GM12878 (cell line): ENCODE data around the gene TTC5. TPM values are rescaled to one million over a fixed set of nuclear protein-coding genes. Genes with fewer than 3 reads are reported as not detected.

Experiments used
- ATAC-seq: fragments of 200-7000 bp; cut with Tn5 transposase; 3 replicates; pipeline ENCODE4 v1.9.1; 2020; ENCODE audit warnings: mild to moderate bottlenecking, moderate library complexity
- BruUV-seq: library from RNA; stranded (reverse); fragments of 400-500 nt; replicated peaks from 2 replicates; lab custom pipeline; 2021; lab: Mats Ljungman, UMichigan
- CTCF ChIA-PET: fragments of 300-600 bp; sonication (Branson Sonifier 250); formaldehyde crosslinking; extraction: SDS; loops from one replicate; lab custom pipeline; 2021; ENCODE audit warnings: inconsistent platforms; lab: Yijun Ruan, JAX
- POLR2A ChIA-PET: fragments of 350-600 bp; formaldehyde crosslinking; extraction: SDS; loops from one replicate; lab custom pipeline; 2021; ENCODE audit warnings: inconsistent platforms; lab: Charles Lee
- RAD21 ChIA-PET: fragments of 300-600 bp; sonication (Branson Sonifier 250); formaldehyde crosslinking; loops from one replicate; lab custom pipeline; 2023; ENCODE audit warnings: antibody characterized with exemption; ENCODE audit not compliant: unreplicated experiment; lab: Charles Lee
- SMC1A ChIA-PET: fragments of 300-600 bp; sonication (Branson Sonifier 250); formaldehyde crosslinking; loops from one replicate; lab custom pipeline; 2023; ENCODE audit not compliant: unreplicated experiment, uncharacterized antibody; lab: Charles Lee
- DNase-seq: peaks from one replicate; pipeline ENCODE4 v3.0.0-alpha.2; 2011; ENCODE audit warnings: low read depth, low spot score
- FAIRE-seq: peaks from 3 replicates; lab custom pipeline; 2011; peaks lifted over from hg19 to GRCh38; lab: Jason Lieb, UNC
- H2AFZ ChIP-seq: 2 replicates; pipeline ENCODE4 v1.6.0; 2011; ENCODE audit warnings: low read depth, low read length, control low read depth; ENCODE audit not compliant: control insufficient read depth
- H3K27ac ChIP-seq: 2 replicates; pipeline ENCODE4 v1.5.1; 2011; ENCODE audit warnings: control low read depth; ENCODE audit not compliant: control insufficient read depth, insufficient read depth
- H3K27me3 ChIP-seq, 2 experiments: replicated peaks in 1 of 2; 2 replicates each; pipeline versions ENCODE4 v1.6.0 to v1.6.1; 2011; ENCODE audit warnings: low read length in 1 of 2; ENCODE audit not compliant: control insufficient read depth in 2 of 2, insufficient read depth in 2 of 2
- H3K36me3 ChIP-seq, 2 experiments: 2 replicates each; pipeline ENCODE4 v1.5.1; 2011; ENCODE audit warnings: low read length in 1 of 2; ENCODE audit not compliant: control insufficient read depth in 2 of 2, insufficient read depth in 2 of 2
- H3K4me1 ChIP-seq: 2 replicates; pipeline ENCODE4 v1.6.1; 2011; ENCODE audit warnings: mild to moderate bottlenecking, low read length, moderate library complexity, mixed read lengths; ENCODE audit not compliant: control insufficient read depth, insufficient read depth
- H3K4me2 ChIP-seq: 2 replicates; pipeline ENCODE4 v1.6.0; 2011; ENCODE audit warnings: control low read depth; ENCODE audit not compliant: control insufficient read depth, insufficient read depth
- H3K4me3 ChIP-seq: fragments of 200-600 bp; sonication (generic); 2 replicates; pipeline ENCODE4 v1.5.1; 2016
- H3K79me2 ChIP-seq: 2 replicates; pipeline ENCODE4 v1.6.0; 2011; ENCODE audit warnings: low read length; ENCODE audit not compliant: control insufficient read depth, insufficient read depth
- H3K9ac ChIP-seq: 2 replicates; pipeline ENCODE4 v1.8.0; 2011; ENCODE audit warnings: low read length, control low read depth, mixed read lengths; ENCODE audit not compliant: control insufficient read depth, insufficient read depth
- H3K9me3 ChIP-seq: replicated peaks from 3 replicates; pipeline ENCODE4 v1.5.1; 2011; ENCODE audit warnings: mild to moderate bottlenecking, low read length; ENCODE audit not compliant: control insufficient read depth, insufficient read depth
- H4K20me1 ChIP-seq: 2 replicates; pipeline ENCODE4 v1.6.0; 2011; ENCODE audit not compliant: control insufficient read depth, insufficient read depth
- CEBPZ ChIP-seq: fragments of 150-350 bp; IDR thresholded peaks from 2 replicates; pipeline ENCODE4 v1.6.1; 2016; ENCODE audit warnings: low read depth, low read length
- FOS ChIP-seq: IDR thresholded peaks from 3 replicates; pipeline ENCODE4 v1.6.1; 2011; ENCODE audit warnings: borderline replicate concordance; ENCODE audit not compliant: insufficient read length; ENCODE audit errors: extremely low read depth
- HSF1 ChIP-seq: fragments of 150-350 bp; IDR thresholded peaks from 2 replicates; pipeline ENCODE4 v1.6.1; 2014; ENCODE audit warnings: mild to moderate bottlenecking, low read depth, low read length
- KAT2A ChIP-seq: conservative IDR thresholded peaks from 2 replicates; pipeline ENCODE4 v1.6.1; 2011; ENCODE audit warnings: low read depth, low read length; ENCODE audit not compliant: control insufficient read depth
- MXI1 ChIP-seq: fragments of 150-350 bp; IDR thresholded peaks from 2 replicates; pipeline ENCODE4 v1.6.1; 2011; ENCODE audit warnings: low read depth, mild to moderate bottlenecking, inconsistent platforms, low read length, improper control_type of control experiment
- STAT3 ChIP-seq: IDR thresholded peaks from 2 replicates; pipeline ENCODE4 v1.6.1; 2011; ENCODE audit warnings: low read depth, low read length, improper control_type of control experiment
- TAF1 ChIP-seq: IDR thresholded peaks from 2 replicates; pipeline ENCODE4 v1.6.1; 2011; ENCODE audit warnings: mild to moderate bottlenecking, low read depth, low read length, borderline replicate concordance
- TCF12 ChIP-seq: IDR thresholded peaks from 2 replicates; pipeline ENCODE4 v1.6.1; 2011; ENCODE audit warnings: low read depth, mild to moderate bottlenecking, low read length
- WGBS: methylation state at CpG from one replicate; pipeline ENCODE4 v1.1.6; 2016; ENCODE audit warnings: low lambda C conversion rate; ENCODE audit not compliant: insufficient replicate concordance, insufficient coverage; ENCODE audit errors: missing lambda C conversion rate; 5-methylcytosine and 5-hydroxymethylcytosine counted together
- in situ Hi-C: fragments of 300-500 bp; cut with MboI; formaldehyde crosslinking; loops from 9 replicates; pipeline ENCODE4 v1.14.3; 2018; ENCODE audit warnings: mixed read lengths
- intact Hi-C: fragments of 100-400 bp; cut with micrococcal nuclease; formaldehyde crosslinking; loops from one replicate; pipeline ENCODE4 v1.14.2; 2022; ENCODE audit not compliant: unreplicated experiment
- polyA plus RNA-seq, 11 experiments: library from polyadenylated mRNA; depleted of rRNA in 4 of 11; unstranded in 6 of 11; stranded (reverse) in 5 of 11; fragments of >200 nt; fragmentation: Nextera tagmentation in 4 of 11; fragmentation: Illumina TruSeq in 1 of 11; extraction: Ambion mirVana in 4 of 11; extraction: Trizol in 1 of 11; gene quantifications; 1 replicate in 1 of 11; 2 replicates in 10 of 11; pipeline versions ENCODE4 v1.2.1 to v1.2.3, GENCODE V29; 2011 to 2016; ENCODE audit warnings: inconsistent platforms in 2 of 11, missing spikeins in 2 of 11, low read depth in 1 of 11
- total RNA-seq, 4 experiments: library from RNA; depleted of rRNA in 3 of 4; stranded (reverse); fragments of >200 nt in 3 of 4; fragmentation: Illumina TruSeq in 1 of 4; extraction: Trizol in 1 of 4; gene quantifications; 2 replicates each; pipeline versions ENCODE4 v1.2.1 to v1.2.3, GENCODE V29; 2013 to 2021
- TF ChIP-seq, protein P1 (sequence below): IDR thresholded peaks from 2 replicates; pipeline ENCODE4 v1.6.1; 2012; ENCODE audit warnings: low read depth, low read length, improper control_type of control experiment
- TF ChIP-seq, protein P2 (sequence below): IDR thresholded peaks from 2 replicates; pipeline ENCODE4 v1.6.1; 2012; ENCODE audit warnings: mild to moderate bottlenecking, low read depth, low read length
- TF ChIP-seq, protein P3 (sequence below): fragments of 450-650 bp; formaldehyde crosslinking; IDR thresholded peaks from 2 replicates; pipeline ENCODE4 v1.4.0; 2020; ENCODE audit warnings: mild to moderate bottlenecking, moderate library complexity

Gene TTC5
- total and polyA plus RNA-seq, 10 of the 15 experiments (the other 5 are each of a cell fraction or from before 2014, with no cell fraction given), result 6.9 to 21.6 (median 13.5) TPM

GRCh38 chr14:20347747-20348146 is 42.0 kb upstream of the TTC5 start:
- no TSS peak for BruUV-seq
- H3K36me3 ChIP-seq, result peaks cover 6 to 15% of the 10 kb centered on the region in 2 experiments; a peak in 3 of 4 replicates
- no peaks in the 10 kb centered on the region for H4K20me1 ChIP-seq
- CTCF ChIA-PET, result interaction anchor here (0.7 kb wide), 1 partner anchor 9 kb away, joined by 4 read pairs; no protein-coding TSS in a partner anchor
- FAIRE-seq (no peak), ATAC-seq (no peak), DNase-seq (no peak)
- no peaks in the 10 kb centered on the region for H3K9me3 ChIP-seq
- 100% methylated on average over 3 of the region's 3 CpGs for WGBS
- RAD21 ChIA-PET, result no interaction called here
- no peak overlapping the region for H3K9ac ChIP-seq
- no peak overlapping the region for H3K4me3 ChIP-seq
- POLR2A ChIA-PET, result interaction anchor here (0.7 kb wide), 1 partner anchor 117 kb away, joined by 3 read pairs; no protein-coding TSS in a partner anchor
- H2AFZ ChIP-seq, result no peak overlapping the region
- H3K79me2 ChIP-seq, result peaks cover 10% of the 10 kb centered on the region
- no peak overlapping the region for H3K27ac ChIP-seq
- intact Hi-C loops, result no loop called here
- no peaks in the 10 kb centered on the region for H3K27me3 ChIP-seq
- in situ Hi-C loops, result no loop called here
- H3K4me1 ChIP-seq, result no peaks in the 10 kb centered on the region
- no peak overlapping the region for H3K4me2 ChIP-seq
- SMC1A ChIA-PET, result interaction anchor here (0.9 to 1.0 kb wide), 2 partner anchors 68 to 261 kb away, joined by 3 read pairs; no protein-coding TSS in a partner anchor
- no peak for TF ChIP-seq CEBPZ
- TF ChIP-seq, protein P1, sequence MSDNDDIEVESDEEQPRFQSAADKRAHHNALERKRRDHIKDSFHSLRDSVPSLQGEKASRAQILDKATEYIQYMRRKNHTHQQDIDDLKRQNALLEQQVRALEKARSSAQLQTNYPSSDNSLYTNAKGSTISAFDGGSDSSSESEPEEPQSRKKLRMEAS, result no peak
- TF ChIP-seq KAT2A, result no peak
- TF ChIP-seq STAT3, result no peak
- no peak for TF ChIP-seq TAF1
- TF ChIP-seq TCF12, result no peak
- TF ChIP-seq MXI1, result no peak
- TF ChIP-seq, protein P2, sequence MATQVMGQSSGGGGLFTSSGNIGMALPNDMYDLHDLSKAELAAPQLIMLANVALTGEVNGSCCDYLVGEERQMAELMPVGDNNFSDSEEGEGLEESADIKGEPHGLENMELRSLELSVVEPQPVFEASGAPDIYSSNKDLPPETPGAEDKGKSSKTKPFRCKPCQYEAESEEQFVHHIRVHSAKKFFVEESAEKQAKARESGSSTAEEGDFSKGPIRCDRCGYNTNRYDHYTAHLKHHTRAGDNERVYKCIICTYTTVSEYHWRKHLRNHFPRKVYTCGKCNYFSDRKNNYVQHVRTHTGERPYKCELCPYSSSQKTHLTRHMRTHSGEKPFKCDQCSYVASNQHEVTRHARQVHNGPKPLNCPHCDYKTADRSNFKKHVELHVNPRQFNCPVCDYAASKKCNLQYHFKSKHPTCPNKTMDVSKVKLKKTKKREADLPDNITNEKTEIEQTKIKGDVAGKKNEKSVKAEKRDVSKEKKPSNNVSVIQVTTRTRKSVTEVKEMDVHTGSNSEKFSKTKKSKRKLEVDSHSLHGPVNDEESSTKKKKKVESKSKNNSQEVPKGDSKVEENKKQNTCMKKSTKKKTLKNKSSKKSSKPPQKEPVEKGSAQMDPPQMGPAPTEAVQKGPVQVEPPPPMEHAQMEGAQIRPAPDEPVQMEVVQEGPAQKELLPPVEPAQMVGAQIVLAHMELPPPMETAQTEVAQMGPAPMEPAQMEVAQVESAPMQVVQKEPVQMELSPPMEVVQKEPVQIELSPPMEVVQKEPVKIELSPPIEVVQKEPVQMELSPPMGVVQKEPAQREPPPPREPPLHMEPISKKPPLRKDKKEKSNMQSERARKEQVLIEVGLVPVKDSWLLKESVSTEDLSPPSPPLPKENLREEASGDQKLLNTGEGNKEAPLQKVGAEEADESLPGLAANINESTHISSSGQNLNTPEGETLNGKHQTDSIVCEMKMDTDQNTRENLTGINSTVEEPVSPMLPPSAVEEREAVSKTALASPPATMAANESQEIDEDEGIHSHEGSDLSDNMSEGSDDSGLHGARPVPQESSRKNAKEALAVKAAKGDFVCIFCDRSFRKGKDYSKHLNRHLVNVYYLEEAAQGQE, result no peak
- TF ChIP-seq, protein P3, sequence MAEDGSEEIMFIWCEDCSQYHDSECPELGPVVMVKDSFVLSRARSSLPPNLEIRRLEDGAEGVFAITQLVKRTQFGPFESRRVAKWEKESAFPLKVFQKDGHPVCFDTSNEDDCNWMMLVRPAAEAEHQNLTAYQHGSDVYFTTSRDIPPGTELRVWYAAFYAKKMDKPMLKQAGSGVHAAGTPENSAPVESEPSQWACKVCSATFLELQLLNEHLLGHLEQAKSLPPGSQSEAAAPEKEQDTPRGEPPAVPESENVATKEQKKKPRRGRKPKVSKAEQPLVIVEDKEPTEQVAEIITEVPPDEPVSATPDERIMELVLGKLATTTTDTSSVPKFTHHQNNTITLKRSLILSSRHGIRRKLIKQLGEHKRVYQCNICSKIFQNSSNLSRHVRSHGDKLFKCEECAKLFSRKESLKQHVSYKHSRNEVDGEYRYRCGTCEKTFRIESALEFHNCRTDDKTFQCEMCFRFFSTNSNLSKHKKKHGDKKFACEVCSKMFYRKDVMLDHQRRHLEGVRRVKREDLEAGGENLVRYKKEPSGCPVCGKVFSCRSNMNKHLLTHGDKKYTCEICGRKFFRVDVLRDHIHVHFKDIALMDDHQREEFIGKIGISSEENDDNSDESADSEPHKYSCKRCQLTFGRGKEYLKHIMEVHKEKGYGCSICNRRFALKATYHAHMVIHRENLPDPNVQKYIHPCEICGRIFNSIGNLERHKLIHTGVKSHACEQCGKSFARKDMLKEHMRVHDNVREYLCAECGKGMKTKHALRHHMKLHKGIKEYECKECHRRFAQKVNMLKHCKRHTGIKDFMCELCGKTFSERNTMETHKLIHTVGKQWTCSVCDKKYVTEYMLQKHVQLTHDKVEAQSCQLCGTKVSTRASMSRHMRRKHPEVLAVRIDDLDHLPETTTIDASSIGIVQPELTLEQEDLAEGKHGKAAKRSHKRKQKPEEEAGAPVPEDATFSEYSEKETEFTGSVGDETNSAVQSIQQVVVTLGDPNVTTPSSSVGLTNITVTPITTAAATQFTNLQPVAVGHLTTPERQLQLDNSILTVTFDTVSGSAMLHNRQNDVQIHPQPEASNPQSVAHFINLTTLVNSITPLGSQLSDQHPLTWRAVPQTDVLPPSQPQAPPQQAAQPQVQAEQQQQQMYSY (CRISPR knock-in tag), result no peak
- no peak for TF ChIP-seq HSF1
- TF ChIP-seq FOS, result no peak
